Measurements from ENCODE around the gene RHEBL1. TPM values are rescaled to one million over a fixed set of nuclear protein-coding genes. Genes with fewer than 3 reads are reported as not detected.

RHEBL1 gene
- polyA plus RNA-seq, 4 donors: 0.61 to 1.4 (median 1.2) TPM; not detected in 1

- Histone ChIP-seq H3K4me1 (ENCODE audit: control insufficient read depth in 3 of 3, insufficient read depth in 2 of 3, low read depth in 1 of 3, low read length in 2 of 3) (peaks cover 14 to 28% (median 17%) of the 10 kb centered on the region in 3 donors), H3K4me3 (ENCODE audit: low read depth in 1 of 3, low read length in 3 of 3) (no peak overlapping the region), H3K9me3 (ENCODE audit: control insufficient read depth in 2 of 2, insufficient read depth in 1 of 2, low read depth in 1 of 2, low read length in 1 of 2) (no peaks in the 10 kb centered on the region), H3K27ac (ENCODE audit: low read depth in 1 of 3, low read length in 2 of 3) (no peak overlapping the region), H3K36me3 (ENCODE audit: control insufficient read depth in 3 of 3, insufficient read depth in 2 of 3, low read depth in 1 of 3, low read length in 3 of 3) (peaks cover 22 to 73% (median 37%) of the 10 kb centered on the region in 3 donors), H3K27me3 (ENCODE audit: control insufficient read depth in 3 of 3, insufficient read depth in 3 of 3, low read length in 3 of 3) (no peaks in the 10 kb centered on the region)
- no peak for DNase-seq
- no peak for FAIRE-seq
- WGBS, 3 donors: 92 to 94% (median 93%) methylated on average over 10 of the region's 10 CpGs
Observed at GRCh38 chr12:49054524-49054923, 15.3 kb downstream of the RHEBL1 start.

- FAIRE-seq (no peak), DNase-seq (no peak)
- Histone ChIP-seq H3K27me3 (ENCODE audit: control insufficient read depth in 3 of 3, insufficient read depth in 3 of 3, low read length in 3 of 3) (no peaks in the 10 kb centered on the region), H3K9me3 (ENCODE audit: control insufficient read depth in 2 of 2, insufficient read depth in 1 of 2, low read depth in 1 of 2, low read length in 1 of 2) (no peaks in the 10 kb centered on the region), H3K4me3 (ENCODE audit: low read depth in 1 of 3, low read length in 3 of 3) (no peak overlapping the region), H3K36me3 (ENCODE audit: control insufficient read depth in 3 of 3, insufficient read depth in 2 of 3, low read depth in 1 of 3, low read length in 3 of 3) (peaks cover 23 to 76% (median 39%) of the 10 kb centered on the region in 3 donors), H3K4me1 (ENCODE audit: control insufficient read depth in 3 of 3, insufficient read depth in 2 of 3, low read depth in 1 of 3, low read length in 2 of 3) (peaks cover 14 to 28% (median 17%) of the 10 kb centered on the region in 3 donors), H3K27ac (ENCODE audit: low read depth in 1 of 3, low read length in 2 of 3) (no peak overlapping the region)
- 95 to 97% (median 95%) methylated on average over 5 of the region's 5 CpGs for WGBS, 3 donors
Observed at GRCh38 chr12:49054096-49054495, 15.7 kb downstream of the RHEBL1 start.

GRCh38 chr12:49052451-49053208 lies 17.1 kb downstream of the RHEBL1 start:
- no peak for DNase-seq
- H3K36me3 ChIP-seq (ENCODE audit: control insufficient read depth in 3 of 3, insufficient read depth in 2 of 3, low read depth in 1 of 3, low read length in 3 of 3): peaks cover 31 to 82% (median 50%) of the 10 kb centered on the region in 3 donors

GRCh38 chr12:49051777-49052438 lies 17.9 kb downstream of the RHEBL1 start:
- Histone ChIP-seq H3K27me3 (ENCODE audit: control insufficient read depth in 3 of 3, insufficient read depth in 3 of 3, low read length in 3 of 3) (no peaks in the 10 kb centered on the region), H3K4me3 (ENCODE audit: low read depth in 1 of 3, low read length in 3 of 3) (no peak overlapping the region), H3K36me3 (ENCODE audit: control insufficient read depth in 3 of 3, insufficient read depth in 2 of 3, low read depth in 1 of 3, low read length in 3 of 3) (peaks cover 33 to 85% (median 52%) of the 10 kb centered on the region in 3 donors), H3K27ac (ENCODE audit: low read depth in 1 of 3, low read length in 2 of 3) (no peak overlapping the region), H3K9me3 (ENCODE audit: control insufficient read depth in 2 of 2, insufficient read depth in 1 of 2, low read depth in 1 of 2, low read length in 1 of 2) (no peaks in the 10 kb centered on the region), H3K4me1 (ENCODE audit: control insufficient read depth in 3 of 3, insufficient read depth in 2 of 3, low read depth in 1 of 3, low read length in 2 of 3) (peaks cover 10 to 19% (median 11%) of the 10 kb centered on the region in 3 donors)
- WGBS, 3 donors: 90 to 94% (median 91%) methylated on average over 20 of the region's 20 CpGs
- DNase-seq: no peak
- FAIRE-seq: no peak

More at GRCh38 chr12:49052451-49053208, 17.1 kb downstream of the RHEBL1 start:
- WGBS, 3 donors: 89 to 90% (median 90%) methylated on average over 16 of the region's 16 CpGs
- no peaks in the 10 kb centered on the region for H3K27me3 ChIP-seq (ENCODE audit: control insufficient read depth in 3 of 3, insufficient read depth in 3 of 3, low read length in 3 of 3)
- no peak for FAIRE-seq
- no peak overlapping the region for H3K27ac ChIP-seq (ENCODE audit: low read depth in 1 of 3, low read length in 2 of 3)
- H3K4me1 ChIP-seq (ENCODE audit: control insufficient read depth in 3 of 3, insufficient read depth in 2 of 3, low read depth in 1 of 3, low read length in 2 of 3): peaks cover 14 to 26% (median 17%) of the 10 kb centered on the region in 3 donors
- H3K9me3 ChIP-seq (ENCODE audit: control insufficient read depth in 2 of 2, insufficient read depth in 1 of 2, low read depth in 1 of 2, low read length in 1 of 2): no peaks in the 10 kb centered on the region
- H3K4me3 ChIP-seq (ENCODE audit: low read depth in 1 of 3, low read length in 3 of 3): no peak overlapping the region

GRCh38 chr12:49051373-49051764 lies 18.4 kb downstream of the RHEBL1 start:
- Histone ChIP-seq H3K27me3 (ENCODE audit: control insufficient read depth in 3 of 3, insufficient read depth in 3 of 3, low read length in 3 of 3) (no peaks in the 10 kb centered on the region), H3K9me3 (ENCODE audit: control insufficient read depth in 2 of 2, insufficient read depth in 1 of 2, low read depth in 1 of 2, low read length in 1 of 2) (no peaks in the 10 kb centered on the region), H3K27ac (ENCODE audit: low read depth in 1 of 3, low read length in 2 of 3) (no peak overlapping the region), H3K36me3 (ENCODE audit: control insufficient read depth in 3 of 3, insufficient read depth in 2 of 3, low read depth in 1 of 3, low read length in 3 of 3) (peaks cover 33 to 89% (median 52%) of the 10 kb centered on the region in 3 donors), H3K4me1 (ENCODE audit: control insufficient read depth in 3 of 3, insufficient read depth in 2 of 3, low read depth in 1 of 3, low read length in 2 of 3) (peaks cover 5 to 13% (median 5%) of the 10 kb centered on the region in 3 donors), H3K4me3 (ENCODE audit: low read depth in 1 of 3, low read length in 3 of 3) (no peak overlapping the region)
- FAIRE-seq (no peak), DNase-seq (no peak)
- WGBS, 3 donors: 91 to 94% (median 92%) methylated on average over 17 to 18 of the region's 18 CpGs

GRCh38 chr12:49050507-49051372 lies 19.0 kb downstream of the RHEBL1 start:
- FAIRE-seq (no peak), DNase-seq (no peak)
- Histone ChIP-seq H3K9me3 (ENCODE audit: control insufficient read depth in 2 of 2, insufficient read depth in 1 of 2, low read depth in 1 of 2, low read length in 1 of 2) (no peaks in the 10 kb centered on the region), H3K27ac (ENCODE audit: low read depth in 1 of 3, low read length in 2 of 3) (no peak overlapping the region), H3K4me1 (ENCODE audit: control insufficient read depth in 3 of 3, insufficient read depth in 2 of 3, low read depth in 1 of 3, low read length in 2 of 3) (peaks cover 2 to 7% (median 3%) of the 10 kb centered on the region in 3 donors), H3K4me3 (ENCODE audit: low read depth in 1 of 3, low read length in 3 of 3) (no peak overlapping the region), H3K27me3 (ENCODE audit: control insufficient read depth in 3 of 3, insufficient read depth in 3 of 3, low read length in 3 of 3) (no peaks in the 10 kb centered on the region), H3K36me3 (ENCODE audit: control insufficient read depth in 3 of 3, insufficient read depth in 2 of 3, low read depth in 1 of 3, low read length in 3 of 3) (peaks cover 33 to 93% (median 55%) of the 10 kb centered on the region in 3 donors)
- 93 to 95% (median 93%) methylated on average over 11 to 13 of the region's 13 CpGs for WGBS, 3 donors

GRCh38 chr12:49049566-49050224 lies 20.1 kb downstream of the RHEBL1 start:
- DNase-seq: no peak
- no peak overlapping the region for H3K4me3 ChIP-seq (ENCODE audit: low read depth in 1 of 3, low read length in 3 of 3)
- 88 to 92% (median 89%) methylated on average over 20 of the region's 20 CpGs for WGBS, 3 donors
- H3K27me3 ChIP-seq (ENCODE audit: control insufficient read depth in 3 of 3, insufficient read depth in 3 of 3, low read length in 3 of 3): no peaks in the 10 kb centered on the region
- no peaks in the 10 kb centered on the region for H3K9me3 ChIP-seq (ENCODE audit: control insufficient read depth in 2 of 2, insufficient read depth in 1 of 2, low read depth in 1 of 2, low read length in 1 of 2)
- H3K36me3 ChIP-seq (ENCODE audit: control insufficient read depth in 3 of 3, insufficient read depth in 2 of 3, low read depth in 1 of 3, low read length in 3 of 3): peaks cover 36 to 93% (median 58%) of the 10 kb centered on the region in 3 donors
- H3K4me1 ChIP-seq (ENCODE audit: control insufficient read depth in 3 of 3, insufficient read depth in 2 of 3, low read depth in 1 of 3, low read length in 2 of 3): no peaks in the 10 kb centered on the region
- FAIRE-seq: no peak
- no peak overlapping the region for H3K27ac ChIP-seq (ENCODE audit: low read depth in 1 of 3, low read length in 2 of 3)
